Common myeloid progenitor, CD34-positive (primary cell): ENCODE results near the gene PDE8A.

ENCODE experiments used
- CTCF ChIA-PET: fragments of 350-600 bp; sonication (Branson Sonifier 250); formaldehyde crosslinking; loops from one replicate; lab custom pipeline; 2021; ENCODE audit warnings: antibody characterized with exemption; lab: Charles Lee
- POLR2A ChIA-PET: fragments of 350-600 bp; sonication (Branson Sonifier 250); formaldehyde crosslinking; loops from one replicate; lab custom pipeline; 2021; ENCODE audit warnings: antibody characterized with exemption; lab: Charles Lee
- DNase-seq, 3 donors: peaks; one replicate each; pipeline versions ENCODE4 v3.0.0 to v3.0.0-alpha.2; 2013
- H3K27ac ChIP-seq, 2 experiments: 1 replicate in 1 of 2; 2 replicates in 1 of 2; pipeline ENCODE4 v1.7.0; 2013; ENCODE audit warnings: inconsistent platforms in 2 of 2, low read length in 2 of 2, mild to moderate bottlenecking in 2 of 2, low read depth in 1 of 2, moderate library complexity in 1 of 2; ENCODE audit not compliant: severe bottlenecking in 2 of 2, insufficient read depth in 1 of 2, poor library complexity in 1 of 2
- H3K27me3 ChIP-seq, 5 experiments: replicated peaks in 2 of 5; 1 replicate in 3 of 5; 2 replicates in 2 of 5; pipeline versions ENCODE4 v1.6.1 to v1.7.0; 2013; ENCODE audit warnings: low read length in 4 of 5, mild to moderate bottlenecking in 2 of 5, moderate library complexity in 2 of 5, inconsistent platforms in 1 of 5; ENCODE audit not compliant: insufficient read depth in 5 of 5, control insufficient read depth in 4 of 5
- H3K36me3 ChIP-seq, 4 experiments: 1 replicate in 2 of 4; 2 replicates in 2 of 4; pipeline versions ENCODE4 v1.6.1 to v1.7.0; 2013; ENCODE audit warnings: low read length in 3 of 4, control low read depth in 1 of 4, mild to moderate bottlenecking in 1 of 4; ENCODE audit not compliant: control insufficient read depth in 4 of 4, insufficient read depth in 4 of 4
- H3K4me1 ChIP-seq, 4 experiments: 1 replicate in 3 of 4; 2 replicates in 1 of 4; pipeline versions ENCODE4 v1.6.1 to v1.7.1; 2013; ENCODE audit warnings: low read length in 3 of 4, mild to moderate bottlenecking in 3 of 4, control low read depth in 1 of 4, inconsistent platforms in 1 of 4, moderate library complexity in 1 of 4; ENCODE audit not compliant: control insufficient read depth in 4 of 4, insufficient read depth in 4 of 4; ENCODE audit errors: control extremely low read depth in 1 of 4
- H3K4me3 ChIP-seq, 7 experiments: 1 replicate in 4 of 7; 2 replicates in 3 of 7; pipeline versions ENCODE4 v1.5.1 to v1.7.0; 2013; ENCODE audit warnings: mild to moderate bottlenecking in 7 of 7, low read length in 6 of 7, moderate library complexity in 6 of 7, inconsistent platforms in 2 of 7, low read depth in 2 of 7, control low read depth in 1 of 7; ENCODE audit not compliant: insufficient read depth in 4 of 7, control insufficient read depth in 1 of 7; ENCODE audit errors: extremely low read depth in 1 of 7
- H3K9me3 ChIP-seq, 5 experiments: 1 replicate in 4 of 5; 2 replicates in 1 of 5; pipeline versions ENCODE4 v1.6.1 to v1.7.1; 2013; ENCODE audit warnings: low read length in 4 of 5, mild to moderate bottlenecking in 2 of 5, inconsistent platforms in 1 of 5, low read depth in 1 of 5, moderate library complexity in 1 of 5; ENCODE audit not compliant: control insufficient read depth in 4 of 5, insufficient read depth in 2 of 5; ENCODE audit errors: control extremely low read depth in 1 of 5
- WGBS: methylation state at CpG from one replicate; pipeline ENCODE4 v1.1.5; 2013; ENCODE audit not compliant: insufficient coverage; 5-methylcytosine and 5-hydroxymethylcytosine counted together

PDE8A gene

DNA sequence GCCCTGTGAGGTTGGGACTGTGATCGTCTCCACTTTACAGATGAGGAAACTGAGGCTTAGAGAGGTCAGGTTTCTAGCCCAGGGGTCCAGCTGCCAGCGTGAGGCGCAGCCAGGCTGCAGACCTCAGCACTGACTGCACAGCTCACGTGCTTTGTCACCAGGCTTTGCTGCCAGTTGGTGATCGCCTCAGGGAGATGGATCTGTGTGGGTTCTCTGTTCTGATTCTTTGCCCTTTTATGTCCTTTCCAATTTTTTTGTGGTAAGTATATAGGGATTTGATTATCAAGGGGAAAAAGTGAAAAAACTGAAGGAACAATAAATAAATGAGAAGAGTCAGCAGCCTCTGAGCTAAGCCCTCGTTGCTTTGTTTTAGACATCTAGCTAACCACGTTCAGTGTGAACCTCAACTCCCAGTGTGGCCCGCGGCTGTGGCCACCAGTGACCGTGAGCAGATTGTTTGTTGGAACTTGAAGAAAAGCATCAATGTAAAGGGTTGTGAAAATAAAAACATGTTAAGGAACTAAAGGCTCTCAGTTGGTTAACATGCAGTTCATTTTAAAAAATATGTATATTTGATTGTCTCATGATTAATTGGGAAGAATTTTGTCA, 117.6 kb downstream of the PDE8A start:
- DNase-seq, result no peak
- Histone ChIP-seq H3K27ac (no peak overlapping the region), H3K4me1 (peaks cover 0 to 12% (median 7%) of the 10 kb centered on the region in 4 experiments), H3K4me3 (no peak overlapping the region), H3K36me3 (peaks cover 0 to 2% (median 0%) of the 10 kb centered on the region in 4 experiments), H3K9me3 (no peaks in the 10 kb centered on the region), H3K27me3 (no peaks in the 10 kb centered on the region)
- POLR2A ChIA-PET, result interaction anchor here (0.6 kb wide), 1 partner anchor 159 kb away, joined by 3 read pairs; no protein-coding TSS in a partner anchor
- CTCF ChIA-PET, result no interaction called here
- WGBS, result 94% methylated on average over 4 of the region's 10 CpGs

- 42% methylated on average over 5 of the region's 10 CpGs for WGBS
- no peaks in the 10 kb centered on the region for H3K9me3 ChIP-seq
- peak; percentile 38 to 88 (median 88) for DNase-seq
- ChIA-PET CTCF (no interaction called here), POLR2A (interaction anchor here (0.6 kb wide), 1 partner anchor 160 kb away, joined by 3 read pairs; no protein-coding TSS in a partner anchor)
- H3K4me3 ChIP-seq, result no peak overlapping the region
- H3K27ac ChIP-seq, result no peak overlapping the region
- peaks cover 0 to 12% (median 7%) of the 10 kb centered on the region in 4 experiments for H3K4me1 ChIP-seq
- no peaks in the 10 kb centered on the region for H3K27me3 ChIP-seq
- H3K36me3 ChIP-seq, result peaks cover 0 to under 1% (median 0%) of the 10 kb centered on the region in 4 experiments
These were observed 118.7 kb downstream of the PDE8A start for GRCh38 chr15:85100186-85100937.

DNA sequence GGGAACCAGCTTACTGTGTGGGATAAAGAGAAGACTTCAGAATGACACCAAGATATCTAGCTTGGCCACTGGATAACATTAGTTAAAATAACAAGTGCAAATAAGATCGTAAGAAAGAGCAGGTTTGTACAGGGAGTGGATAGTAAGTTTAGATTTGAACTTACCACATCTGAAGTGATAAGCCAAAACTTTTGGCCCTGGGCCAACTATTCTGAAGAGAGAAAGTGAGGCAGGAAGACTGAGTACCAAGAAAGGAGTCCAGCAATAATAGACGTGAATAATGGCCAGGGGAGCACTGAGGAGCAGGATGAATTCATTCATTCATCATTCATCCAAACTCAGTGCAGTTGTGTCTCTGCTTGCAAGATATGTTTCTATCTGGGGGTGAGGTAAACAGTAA, 122.9 kb downstream of the PDE8A start:
- WGBS, result 100% methylated on average over 1 of the region's 2 CpGs
- Histone ChIP-seq H3K36me3 (peaks cover 0 to 2% (median 0%) of the 10 kb centered on the region in 4 experiments), H3K4me3 (no peak overlapping the region), H3K27ac (no peak overlapping the region), H3K27me3 (no peaks in the 10 kb centered on the region), H3K4me1 (peaks cover 0 to 12% (median 7%) of the 10 kb centered on the region in 4 experiments), H3K9me3 (no peaks in the 10 kb centered on the region)
- ChIA-PET POLR2A (no interaction called here), CTCF (no interaction called here)
- no peak for DNase-seq

DNA sequence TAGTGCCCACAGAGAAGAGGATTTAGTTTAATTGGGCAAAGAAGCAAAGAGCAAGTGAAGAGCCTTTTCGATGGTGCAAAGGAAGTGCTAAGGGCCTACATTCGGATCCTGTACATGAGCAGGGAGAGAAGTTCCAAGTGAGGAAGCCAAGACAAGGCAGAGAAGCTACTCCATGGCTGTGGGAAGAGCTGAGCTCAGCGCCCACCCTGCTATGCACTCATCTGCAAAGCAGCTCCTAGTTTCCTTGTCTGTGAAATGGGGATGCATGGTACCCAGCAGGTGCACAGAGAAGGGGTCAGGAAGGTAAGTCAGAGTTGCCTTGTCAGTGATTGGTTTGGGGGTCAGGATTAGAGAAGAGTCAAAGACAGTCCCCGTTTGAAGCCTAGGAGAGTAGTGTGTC, 126.5 kb downstream of the PDE8A start:
- no peak overlapping the region for H3K27ac ChIP-seq
- no peaks in the 10 kb centered on the region for H3K9me3 ChIP-seq
- WGBS, result 93% methylated on average over 3 of the region's 4 CpGs
- no peak for DNase-seq
- no peaks in the 10 kb centered on the region for H3K27me3 ChIP-seq
- ChIA-PET CTCF (no interaction called here), POLR2A (no interaction called here)
- peaks cover 0 to 6% (median 0%) of the 10 kb centered on the region in 4 experiments for H3K36me3 ChIP-seq
- H3K4me1 ChIP-seq, result no peaks in the 10 kb centered on the region
- H3K4me3 ChIP-seq, result no peak overlapping the region

DNA sequence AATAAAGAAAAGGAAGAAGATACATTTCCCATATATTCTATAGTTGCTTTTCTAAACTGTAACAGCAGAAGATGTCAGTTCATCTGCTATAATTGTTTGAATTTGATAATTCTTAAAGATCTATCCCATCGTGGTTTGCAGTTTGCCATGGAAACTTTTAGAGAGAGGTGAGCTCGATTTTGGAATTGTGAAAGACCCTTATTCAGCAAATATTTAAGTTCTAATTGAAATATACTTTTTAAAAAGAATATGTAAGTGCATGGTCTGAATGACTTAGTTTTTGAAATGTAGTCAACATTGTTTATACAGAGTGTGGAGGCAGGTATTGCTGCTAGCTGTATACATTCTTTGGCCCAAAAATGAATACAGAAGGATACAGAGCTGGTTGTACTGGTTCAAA, 127.7 kb downstream of the PDE8A start:
- ChIA-PET POLR2A (interaction anchor here (0.6 kb wide), 1 partner anchor 30 kb away, joined by 3 read pairs; no protein-coding TSS in a partner anchor), CTCF (interaction anchor here (1.0 kb wide), 1 partner anchor 16 kb away, joined by 4 read pairs; no protein-coding TSS in a partner anchor)
- Histone ChIP-seq H3K4me3 (no peak overlapping the region), H3K4me1 (no peaks in the 10 kb centered on the region), H3K27me3 (no peaks in the 10 kb centered on the region), H3K36me3 (peaks cover 0 to 6% (median 0%) of the 10 kb centered on the region in 4 experiments), H3K27ac (no peak overlapping the region), H3K9me3 (no peaks in the 10 kb centered on the region)
- WGBS, result no CpG with 5 or more reads among the region's 2 CpGs
- DNase-seq, result no peak

- no peaks in the 10 kb centered on the region for H3K4me1 ChIP-seq
- CTCF ChIA-PET, result no interaction called here
- DNase-seq, result no peak
- 67% methylated on average over 3 of the region's 3 CpGs for WGBS
- H3K27ac ChIP-seq, result no peak overlapping the region
- no peaks in the 10 kb centered on the region for H3K27me3 ChIP-seq
- POLR2A ChIA-PET, result no interaction called here
- no peak overlapping the region for H3K4me3 ChIP-seq
- H3K36me3 ChIP-seq, result peaks cover 0 to 18% (median 2%) of the 10 kb centered on the region in 4 experiments
- H3K9me3 ChIP-seq, result no peaks in the 10 kb centered on the region
These were observed 131.3 kb downstream of the PDE8A start for GRCh38 chr15:85112997-85113396.

DNA sequence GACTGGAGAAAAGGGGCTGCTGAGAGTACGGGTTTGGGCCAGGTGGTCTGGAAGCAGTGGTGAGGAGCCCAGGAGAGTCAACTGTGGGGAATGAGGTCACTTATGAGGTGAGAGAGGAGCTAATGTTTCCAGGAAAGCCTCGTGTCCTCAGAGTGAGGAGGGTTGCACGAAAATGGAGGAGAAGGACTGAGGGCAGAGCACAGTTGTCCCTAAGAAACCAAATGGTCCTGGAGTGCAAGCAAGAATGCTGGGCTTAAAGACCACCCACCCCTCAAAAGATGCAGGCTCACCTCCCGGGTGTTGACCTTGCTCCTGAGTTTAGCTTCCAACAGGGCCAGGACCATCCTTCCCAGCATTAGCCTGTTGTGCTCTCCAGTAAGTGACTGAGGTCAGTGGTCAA, 133.2 kb downstream of the PDE8A start:
- CTCF ChIA-PET, result no interaction called here
- WGBS, result 100% methylated on average over 3 of the region's 4 CpGs
- no peaks in the 10 kb centered on the region for H3K9me3 ChIP-seq
- H3K27me3 ChIP-seq, result no peaks in the 10 kb centered on the region
- no peak overlapping the region for H3K27ac ChIP-seq
- no peaks in the 10 kb centered on the region for H3K4me1 ChIP-seq
- H3K4me3 ChIP-seq, result no peak overlapping the region
- DNase-seq, result no peak
- POLR2A ChIA-PET, result no interaction called here
- peaks cover 0 to 18% (median 2%) of the 10 kb centered on the region in 4 experiments for H3K36me3 ChIP-seq
